Osteoblast (primary cell): ENCODE results near the gene TNS3. TPM values are rescaled to one million over a fixed set of nuclear protein-coding genes. Genes with fewer than 3 reads are reported as not detected.

Experiments
- DNase-seq: peaks from one replicate; pipeline ENCODE4 v3.0.0; 2011; ENCODE audit warnings: low spot score, mixed read lengths; ENCODE audit not compliant: insufficient read length; ENCODE audit errors: missing footprints
- H2AFZ ChIP-seq: 2 replicates; pipeline ENCODE4 v1.6.0; 2011; ENCODE audit warnings: mild to moderate bottlenecking, low read length
- H3K27ac ChIP-seq: 2 replicates; pipeline ENCODE4 v1.5.1; 2011; ENCODE audit warnings: mild to moderate bottlenecking, low read depth, low read length, moderate library complexity
- H3K27me3 ChIP-seq: 2 replicates; pipeline ENCODE4 v1.6.0; 2012; ENCODE audit warnings: mild to moderate bottlenecking, control low read depth, inconsistent platforms, low read length, moderate library complexity; ENCODE audit not compliant: insufficient read depth
- H3K36me3 ChIP-seq: 2 replicates; pipeline ENCODE4 v1.5.1; 2011; ENCODE audit warnings: mild to moderate bottlenecking, low read length, control low read depth, moderate library complexity; ENCODE audit not compliant: insufficient read depth
- H3K4me1 ChIP-seq: 2 replicates; pipeline ENCODE4 v1.5.1; 2011; ENCODE audit warnings: mild to moderate bottlenecking, low read length, control low read depth, moderate library complexity; ENCODE audit not compliant: insufficient read depth
- H3K4me2 ChIP-seq: 2 replicates; pipeline ENCODE4 v1.6.0; 2011; ENCODE audit warnings: mild to moderate bottlenecking, low read length; ENCODE audit not compliant: insufficient read depth
- H3K4me3 ChIP-seq: fragments of 200-600 bp; sonication (generic); 3 replicates; pipeline ENCODE4 v1.5.1; 2012; ENCODE audit warnings: mild to moderate bottlenecking, low read length, inconsistent platforms; ENCODE audit not compliant: insufficient read depth
- H3K79me2 ChIP-seq: 2 replicates; pipeline ENCODE4 v1.6.0; 2012; ENCODE audit warnings: mild to moderate bottlenecking, low read length, control low read depth, inconsistent platforms; ENCODE audit not compliant: insufficient read depth
- H3K9me3 ChIP-seq: 2 replicates; pipeline ENCODE4 v1.5.1; 2011; ENCODE audit warnings: low read depth, low read length, control low read depth
- H4K20me1 ChIP-seq: 2 replicates; pipeline ENCODE4 v1.6.0; 2012; ENCODE audit warnings: mild to moderate bottlenecking, low read length, control low read depth; ENCODE audit not compliant: insufficient read depth
- total RNA-seq: library from RNA; depleted of rRNA; stranded (reverse); fragments of >200 nt; gene quantifications from 2 replicates; pipeline ENCODE4 v1.2.3, GENCODE V29; 2012
- TF ChIP-seq, protein P1 (sequence below): IDR thresholded peaks from 2 replicates; pipeline ENCODE4 v1.5.1; 2011; ENCODE audit warnings: mild to moderate bottlenecking, low read depth, low read length, moderate library complexity; ENCODE audit errors: extremely low read depth

Gene TNS3
- total RNA-seq, 1 donor, result 67.3 TPM

DNA sequence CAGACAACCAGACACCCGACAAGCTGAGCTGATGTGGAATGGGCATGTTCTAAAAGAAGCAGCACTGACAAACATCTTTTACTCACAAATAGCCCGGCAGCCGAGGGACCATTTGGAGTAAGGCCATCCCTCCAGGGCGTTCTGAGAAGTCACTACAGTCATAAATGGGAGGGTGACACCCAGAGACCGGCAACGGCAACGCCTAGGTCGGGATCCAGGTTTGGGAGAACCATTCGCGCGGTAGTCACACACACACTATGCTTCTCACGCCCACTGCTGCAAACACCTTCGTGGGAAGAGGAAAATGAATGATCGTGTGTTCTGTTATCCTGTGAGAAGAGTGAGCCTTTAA lies 9.8 kb downstream of the TNS3 start:
- peak overlapping the region; percentile 50 for H2AFZ ChIP-seq
- no peaks in the 10 kb centered on the region for H3K9me3 ChIP-seq
- H3K4me3 ChIP-seq, result peak overlapping the region; percentile 42
- H3K36me3 ChIP-seq, result peaks cover 24% of the 10 kb centered on the region
- H3K27me3 ChIP-seq, result no peaks in the 10 kb centered on the region
- peaks cover 60% of the 10 kb centered on the region for H3K4me1 ChIP-seq
- H3K27ac ChIP-seq, result peak overlapping the region; percentile 99
- H4K20me1 ChIP-seq, result peaks cover 9% of the 10 kb centered on the region
- peaks cover 76% of the 10 kb centered on the region for H3K79me2 ChIP-seq
- peak overlapping the region; percentile 57 for H3K4me2 ChIP-seq
- DNase-seq, result no peak
- TF ChIP-seq, protein P1, sequence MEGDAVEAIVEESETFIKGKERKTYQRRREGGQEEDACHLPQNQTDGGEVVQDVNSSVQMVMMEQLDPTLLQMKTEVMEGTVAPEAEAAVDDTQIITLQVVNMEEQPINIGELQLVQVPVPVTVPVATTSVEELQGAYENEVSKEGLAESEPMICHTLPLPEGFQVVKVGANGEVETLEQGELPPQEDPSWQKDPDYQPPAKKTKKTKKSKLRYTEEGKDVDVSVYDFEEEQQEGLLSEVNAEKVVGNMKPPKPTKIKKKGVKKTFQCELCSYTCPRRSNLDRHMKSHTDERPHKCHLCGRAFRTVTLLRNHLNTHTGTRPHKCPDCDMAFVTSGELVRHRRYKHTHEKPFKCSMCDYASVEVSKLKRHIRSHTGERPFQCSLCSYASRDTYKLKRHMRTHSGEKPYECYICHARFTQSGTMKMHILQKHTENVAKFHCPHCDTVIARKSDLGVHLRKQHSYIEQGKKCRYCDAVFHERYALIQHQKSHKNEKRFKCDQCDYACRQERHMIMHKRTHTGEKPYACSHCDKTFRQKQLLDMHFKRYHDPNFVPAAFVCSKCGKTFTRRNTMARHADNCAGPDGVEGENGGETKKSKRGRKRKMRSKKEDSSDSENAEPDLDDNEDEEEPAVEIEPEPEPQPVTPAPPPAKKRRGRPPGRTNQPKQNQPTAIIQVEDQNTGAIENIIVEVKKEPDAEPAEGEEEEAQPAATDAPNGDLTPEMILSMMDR, result no peak

DNA sequence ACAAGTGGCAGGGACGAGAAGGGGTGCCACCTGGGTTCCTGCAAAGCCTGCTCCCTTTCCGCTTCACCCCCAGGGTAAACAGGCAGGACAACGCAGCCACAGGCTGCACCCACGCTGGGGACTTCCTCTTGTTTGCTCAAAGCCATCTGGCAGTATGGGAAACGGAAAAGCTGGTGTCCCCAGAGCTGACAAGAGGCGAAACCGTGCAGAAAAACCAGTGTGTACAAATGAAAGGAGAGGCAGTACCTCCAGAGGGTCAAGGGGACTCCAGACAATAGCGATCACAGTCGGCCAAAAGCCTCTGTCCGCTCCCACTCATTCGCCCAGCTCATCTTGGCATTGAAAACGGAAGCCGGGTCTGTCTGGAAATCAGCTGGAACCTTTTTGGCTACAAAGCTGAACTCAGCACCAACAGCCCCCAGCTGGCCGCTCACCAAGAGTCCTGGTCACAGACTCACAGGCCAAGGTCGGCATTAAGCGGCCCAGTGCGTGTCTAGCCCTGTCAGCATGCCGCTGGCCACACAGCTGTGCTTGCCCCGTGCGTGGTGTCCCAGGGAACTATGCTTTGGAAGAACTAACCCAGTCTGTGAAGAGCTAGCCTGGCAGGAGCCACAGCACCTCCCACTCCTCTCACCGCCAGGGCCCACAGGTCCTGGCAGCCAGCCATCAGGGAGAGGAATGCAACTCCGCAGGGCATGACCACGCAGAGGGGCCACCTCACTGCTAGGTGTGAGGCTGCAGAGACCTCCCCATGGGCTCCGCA lies 10.4 kb downstream of the TNS3 start:
- H3K9me3 ChIP-seq, result no peaks in the 10 kb centered on the region
- H4K20me1 ChIP-seq, result peaks cover 13% of the 10 kb centered on the region
- peak overlapping the region; percentile 57 for H3K4me2 ChIP-seq
- TF ChIP-seq, protein P1, result no peak
- peak overlapping the region; percentile 50 for H2AFZ ChIP-seq
- H3K4me3 ChIP-seq, result peak overlapping the region; percentile 42
- H3K27ac ChIP-seq, result peak overlapping the region; percentile 99
- H3K79me2 ChIP-seq, result peaks cover 76% of the 10 kb centered on the region
- DNase-seq, result peak; percentile 91
- peaks cover 20% of the 10 kb centered on the region for H3K36me3 ChIP-seq
- no peaks in the 10 kb centered on the region for H3K27me3 ChIP-seq
- peaks cover 56% of the 10 kb centered on the region for H3K4me1 ChIP-seq

DNA sequence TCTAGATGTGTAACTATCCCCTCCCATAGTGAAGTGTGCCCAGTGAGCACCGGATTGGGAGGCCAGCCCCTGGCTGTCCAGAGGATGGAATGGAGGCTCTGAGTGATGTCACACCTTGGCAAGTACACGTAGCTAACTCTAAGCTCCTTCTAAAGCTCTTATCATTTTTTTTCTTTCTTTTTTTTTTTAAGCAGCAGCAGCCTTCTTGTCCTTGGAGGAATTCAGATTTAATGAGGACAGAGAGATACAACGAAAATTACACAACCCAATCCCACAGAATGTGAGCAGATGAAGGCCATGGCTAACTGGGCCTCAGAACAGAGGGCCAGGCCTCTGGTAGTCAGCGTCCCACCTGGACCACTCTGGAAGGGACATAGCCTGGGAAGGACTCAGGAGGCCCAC lies 11.3 kb downstream of the TNS3 start:
- H3K4me2 ChIP-seq, result peak overlapping the region; percentile 57
- no peak for DNase-seq
- peaks cover 76% of the 10 kb centered on the region for H3K79me2 ChIP-seq
- H3K27ac ChIP-seq, result peak overlapping the region; percentile 99
- TF ChIP-seq, protein P1, result no peak
- no peak overlapping the region for H2AFZ ChIP-seq
- H3K36me3 ChIP-seq, result peaks cover 13% of the 10 kb centered on the region
- H3K4me1 ChIP-seq, result peaks cover 51% of the 10 kb centered on the region
- no peaks in the 10 kb centered on the region for H3K9me3 ChIP-seq
- H4K20me1 ChIP-seq, result peaks cover 21% of the 10 kb centered on the region
- H3K27me3 ChIP-seq, result no peaks in the 10 kb centered on the region
- H3K4me3 ChIP-seq, result no peak overlapping the region

DNA sequence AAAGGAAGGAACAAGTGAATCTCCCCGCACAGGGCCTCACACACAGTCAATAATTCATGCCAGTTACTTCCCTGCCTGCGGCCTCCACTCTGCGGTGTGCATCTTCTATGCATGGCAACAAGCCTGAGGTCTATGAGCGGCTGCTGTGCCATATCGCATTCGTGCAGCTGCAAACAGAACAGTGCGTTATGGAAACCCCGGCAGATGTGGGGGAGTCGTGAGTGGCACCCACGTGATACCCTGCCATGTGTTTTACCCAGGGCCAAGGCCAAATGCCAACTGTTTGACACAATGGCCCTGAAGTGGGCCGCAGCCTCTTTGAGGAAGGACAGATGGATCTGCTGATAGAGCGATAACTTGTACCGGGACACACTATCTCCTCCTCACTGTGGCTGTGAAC lies 13.4 kb downstream of the TNS3 start:
- Histone ChIP-seq H3K4me1 (peaks cover 35% of the 10 kb centered on the region), H3K4me2 (no peak overlapping the region), H2AFZ (no peak overlapping the region), H4K20me1 (peaks cover 27% of the 10 kb centered on the region), H3K27ac (no peak overlapping the region), H3K27me3 (no peaks in the 10 kb centered on the region), H3K4me3 (no peak overlapping the region), H3K79me2 (peaks cover 76% of the 10 kb centered on the region), H3K36me3 (peaks cover 13% of the 10 kb centered on the region), H3K9me3 (no peaks in the 10 kb centered on the region)
- TF ChIP-seq, protein P1, result no peak
- no peak for DNase-seq
